Stimulated activated CD8-positive, alpha-beta memory T cell treated with anti-CD3 and anti-CD28 coated beads, Interleukin-4, amount 100 ng/mL, for 48 hours (primary cell): ENCODE measurements around the gene CCL16.
"Not testable (repeated sequence)": the region's sequence is repeated elsewhere in the genome, so short reads cannot be mapped to it uniquely, and the experiment has no call there.

Source experiments
- DNase-seq: peaks from one replicate; pipeline ENCODE4 v3.0.0-alpha.2; 2020

The CCL16 gene

DNA sequence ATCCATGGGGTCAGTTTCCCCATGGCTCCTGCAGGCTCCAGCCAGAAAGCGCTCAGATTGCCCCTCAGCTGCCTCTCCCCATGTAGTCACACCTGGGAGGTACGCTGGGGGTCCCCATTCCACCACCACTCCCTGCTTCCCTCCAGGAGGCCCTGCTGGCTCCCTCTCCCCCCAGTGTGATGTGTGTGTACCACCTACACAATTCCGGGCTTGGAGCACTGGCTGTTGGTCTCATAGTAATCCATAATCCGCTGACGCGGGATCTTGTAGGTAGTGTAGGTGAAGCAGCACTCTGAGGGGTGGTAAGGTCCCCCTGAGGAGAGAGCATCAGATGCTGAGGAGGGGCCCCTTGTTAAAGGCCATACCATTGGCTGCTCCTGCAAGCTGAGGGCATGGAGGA lies 2.8 kb upstream of the CCL16 start:
- no peak for DNase-seq

DNA sequence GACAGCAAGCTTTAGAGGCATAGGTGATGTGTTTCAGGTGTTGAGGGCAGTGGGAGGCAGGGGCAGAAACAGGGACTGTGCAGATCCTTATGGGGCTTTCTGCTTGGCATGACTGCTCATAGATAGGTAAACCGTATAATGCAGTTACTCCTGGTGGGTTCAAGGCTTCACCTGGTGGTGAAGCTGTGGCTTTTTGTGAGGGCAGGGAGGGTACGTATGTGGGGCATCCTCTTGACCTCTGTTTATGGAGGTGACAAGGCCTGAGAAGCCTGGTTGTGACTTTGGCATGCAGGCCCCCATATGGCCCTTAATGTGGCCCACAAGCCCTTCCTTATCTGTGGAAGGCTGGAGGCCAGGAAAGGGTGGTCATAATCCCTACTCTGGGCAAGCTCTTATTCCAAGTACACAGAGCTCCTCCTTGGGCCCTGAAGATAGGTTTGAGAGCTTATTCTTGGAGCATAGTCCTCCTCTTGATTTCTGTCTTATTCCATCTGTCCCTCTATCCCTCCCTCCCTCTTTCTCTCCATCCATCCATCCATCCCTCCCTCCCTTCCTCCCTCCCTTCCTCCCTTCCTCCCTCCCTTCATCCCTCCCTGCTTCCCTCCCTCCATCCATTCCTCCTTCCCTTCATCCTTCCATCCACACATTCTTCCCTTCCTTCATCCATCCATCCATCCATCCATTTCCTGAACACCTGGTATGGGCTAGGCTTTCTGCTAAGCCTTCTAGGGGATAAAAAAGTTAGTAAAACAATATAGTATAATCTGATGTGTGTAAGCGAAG lies 1.3 kb upstream of the CCL16 start:
- no peak for DNase-seq

DNA sequence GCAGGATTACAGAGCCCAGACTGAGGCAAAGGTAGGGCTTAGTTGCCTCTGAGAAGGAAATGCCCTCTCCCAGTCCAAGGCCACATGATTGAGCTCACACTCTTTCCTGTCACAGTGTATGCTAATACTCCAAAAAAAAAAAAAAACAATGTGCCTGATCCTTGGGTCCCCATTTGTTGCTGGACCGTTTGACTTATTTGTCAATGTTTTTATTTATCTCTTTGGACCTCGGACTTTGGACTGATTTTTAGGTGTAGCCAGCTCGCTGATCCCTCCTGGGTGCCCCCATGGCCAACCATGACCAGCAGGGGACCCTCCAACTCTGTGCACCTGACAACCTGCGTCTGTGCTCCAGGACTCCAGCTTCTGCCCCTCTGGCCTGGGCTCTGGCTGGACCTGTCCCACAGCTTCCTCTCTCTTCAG lies 622 bp upstream of the CCL16 start:
- DNase-seq: peak; percentile 36

DNA sequence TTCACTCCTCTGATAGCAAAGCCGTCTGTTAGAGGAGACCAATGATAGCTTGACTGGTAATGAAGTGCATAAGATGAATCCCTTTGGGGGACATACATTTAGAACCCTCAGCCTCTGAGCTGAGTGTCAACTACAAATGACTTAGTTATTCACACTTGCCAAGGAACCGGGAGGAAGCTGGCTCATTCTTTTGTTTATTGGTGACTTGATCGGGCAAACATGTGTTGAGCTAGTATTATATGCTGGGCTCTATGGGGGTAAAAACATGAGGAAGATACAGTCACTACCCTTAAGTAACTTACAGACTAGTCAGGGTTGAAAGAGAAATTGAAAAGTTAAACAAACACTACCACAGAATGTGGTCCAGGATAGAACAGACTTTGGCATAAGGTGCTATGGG lies 3.0 kb downstream of the CCL16 start:
- no peak for DNase-seq

DNA sequence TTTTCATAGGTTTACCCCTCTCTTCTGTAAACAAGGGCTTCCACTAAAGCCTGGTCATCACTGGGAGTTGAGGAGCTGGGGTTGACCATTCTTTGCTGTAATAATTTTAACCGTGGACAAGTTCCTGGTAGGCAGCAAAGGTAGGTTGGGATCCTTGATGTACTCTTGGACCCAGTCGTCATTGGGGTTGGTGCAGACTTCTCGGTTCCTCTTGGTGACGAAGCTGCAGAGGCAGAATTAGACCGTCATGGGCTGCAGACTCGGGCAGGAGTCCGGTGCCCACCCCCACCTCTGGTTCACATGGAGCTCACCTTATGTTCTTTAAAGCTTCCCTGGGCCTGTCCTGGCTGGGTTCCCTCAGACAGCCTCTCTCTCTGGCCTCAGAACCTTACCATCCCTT lies 3.8 kb downstream of the CCL16 start:
- DNase-seq: no peak

DNA sequence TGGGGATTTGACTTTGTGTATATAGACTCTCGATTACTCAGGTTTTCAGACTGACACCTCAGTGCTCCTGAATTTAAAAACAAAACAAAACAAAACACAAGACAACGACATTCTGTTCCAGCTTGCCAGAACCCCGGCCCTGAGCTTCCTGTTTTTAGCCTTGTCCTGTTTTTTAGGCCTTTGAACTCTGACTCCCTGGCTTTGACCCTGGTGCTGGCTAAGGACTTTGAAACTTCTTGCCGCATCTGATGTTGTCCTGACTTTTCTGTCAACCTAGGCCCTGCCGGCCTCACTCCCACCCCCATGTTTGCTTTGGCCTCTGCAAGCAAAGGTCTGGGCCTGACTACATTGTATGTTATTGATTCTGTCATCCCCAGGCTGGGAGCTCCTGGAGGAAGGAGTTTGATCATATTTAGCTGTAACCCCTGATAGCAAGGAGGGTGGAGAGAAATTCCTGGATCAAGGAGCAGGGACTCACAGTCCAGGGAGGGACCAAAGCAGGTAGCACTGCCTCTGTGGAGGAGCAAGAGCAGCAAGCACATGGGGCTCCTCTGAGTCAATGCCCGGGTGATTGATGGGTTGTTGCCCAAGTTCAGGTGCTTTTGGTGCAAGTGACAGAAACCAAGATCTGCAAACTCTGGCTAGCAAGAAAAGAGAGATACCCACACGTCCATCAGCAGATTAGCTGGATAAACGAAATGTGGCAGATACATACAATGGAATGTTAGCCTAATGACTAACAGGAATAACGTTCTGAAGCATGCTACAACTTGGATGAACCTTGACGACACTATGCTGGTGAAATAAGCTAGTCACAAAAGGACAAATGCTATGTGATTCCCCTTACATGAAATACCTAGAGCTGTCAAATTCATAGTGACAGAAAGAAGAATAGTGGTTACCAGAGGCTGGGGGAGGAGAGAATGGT lies 7.7 kb downstream of the CCL16 start:
- DNase-seq: no peak

DNA sequence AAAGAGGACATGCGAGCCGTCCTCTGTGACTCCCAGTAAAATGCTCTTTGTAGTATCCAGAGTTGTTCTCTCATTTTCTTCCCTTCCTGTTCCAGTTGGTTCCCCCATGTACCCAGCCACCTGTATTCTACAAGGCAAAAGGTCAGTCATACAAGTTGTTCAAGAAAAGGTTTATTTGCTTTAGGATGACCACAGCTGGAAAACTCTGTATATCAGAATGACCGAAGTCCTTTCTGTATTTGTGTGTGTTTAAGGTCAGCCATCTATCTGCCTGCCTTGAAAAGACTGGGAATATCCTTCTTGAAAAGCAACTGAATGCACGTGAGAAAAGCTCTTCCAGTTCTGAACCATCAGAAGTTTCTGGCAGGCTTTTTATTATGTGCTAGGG lies 8.4 kb downstream of the CCL16 start:
- no peak for DNase-seq

DNA sequence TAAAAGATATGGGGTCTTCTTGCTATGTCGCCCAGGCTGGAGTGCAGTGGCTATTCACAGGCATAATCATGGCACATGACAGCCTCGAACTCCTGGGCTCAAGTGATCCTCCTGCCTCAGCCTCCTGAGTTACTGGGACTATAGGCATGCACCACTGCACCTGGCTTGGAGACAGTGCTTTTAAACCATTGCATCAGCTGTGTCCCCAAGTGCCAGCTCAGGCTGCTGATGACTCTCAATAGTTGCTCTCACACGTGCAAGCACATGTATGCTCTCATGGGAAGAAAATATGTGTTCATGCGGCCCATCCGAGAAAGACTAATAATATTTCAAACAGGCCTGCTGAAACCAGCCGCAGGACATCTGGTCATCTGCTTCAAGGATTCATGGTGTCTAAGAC lies 8.8 kb downstream of the CCL16 start:
- DNase-seq: no peak

DNA sequence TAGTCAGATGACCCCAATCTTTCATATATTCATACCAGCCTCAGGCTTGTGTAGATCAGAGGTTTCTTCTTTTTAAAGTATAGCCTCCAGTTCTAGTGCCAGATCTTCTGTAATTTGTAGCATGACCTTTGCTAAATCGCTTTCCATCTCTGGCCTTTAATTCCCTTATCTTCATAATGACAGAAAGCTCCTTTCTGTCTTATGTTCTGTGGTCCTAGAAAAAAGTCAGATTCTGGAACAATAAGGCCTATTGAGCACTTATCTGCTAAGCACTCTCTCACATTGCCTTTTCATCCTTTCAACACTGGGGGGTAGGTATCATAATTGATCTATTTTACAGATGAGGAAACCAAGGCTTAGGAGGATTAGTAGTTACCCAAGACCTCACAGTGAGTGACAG lies 9.2 kb downstream of the CCL16 start:
- DNase-seq: no peak

DNA sequence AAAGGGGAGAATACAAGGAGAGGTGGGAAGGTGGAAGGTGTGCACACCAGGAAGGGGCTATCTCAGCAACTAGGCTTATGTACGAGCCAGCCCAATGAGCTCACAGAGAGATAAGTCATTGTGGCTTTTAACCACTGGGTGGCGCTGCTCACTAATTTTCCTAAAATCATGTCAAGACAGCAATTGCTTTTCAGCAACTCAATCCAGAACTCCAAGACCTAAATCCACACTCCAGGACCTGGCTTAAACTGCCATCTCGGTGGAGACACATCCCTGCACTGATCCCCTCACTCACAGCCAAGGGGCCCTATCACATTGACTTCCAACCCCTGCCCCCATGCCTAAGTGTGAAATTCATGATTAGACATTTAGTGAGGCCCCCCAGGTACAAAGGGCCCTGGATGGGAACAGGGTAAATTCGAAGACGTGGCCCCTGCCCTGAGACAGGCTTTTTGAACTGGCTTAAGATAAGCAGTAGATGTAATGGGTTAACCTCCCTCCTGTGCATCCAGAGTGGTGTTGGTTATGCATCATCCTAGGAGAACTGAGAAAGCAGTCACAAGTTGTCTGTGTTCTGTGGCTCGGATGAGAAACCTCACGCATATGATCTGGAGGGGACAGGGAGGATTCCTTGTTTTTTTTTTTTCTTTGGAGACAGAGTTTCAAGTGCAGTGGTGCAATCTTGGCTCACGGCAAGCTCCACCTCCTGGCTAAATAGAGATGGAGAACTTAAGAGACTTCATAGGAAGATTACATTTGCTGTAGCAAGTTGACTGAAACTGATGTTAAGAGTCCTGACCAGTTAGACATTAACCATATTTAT lies 11.5 kb downstream of the CCL16 start:
- DNase-seq: peak; percentile 88

DNA sequence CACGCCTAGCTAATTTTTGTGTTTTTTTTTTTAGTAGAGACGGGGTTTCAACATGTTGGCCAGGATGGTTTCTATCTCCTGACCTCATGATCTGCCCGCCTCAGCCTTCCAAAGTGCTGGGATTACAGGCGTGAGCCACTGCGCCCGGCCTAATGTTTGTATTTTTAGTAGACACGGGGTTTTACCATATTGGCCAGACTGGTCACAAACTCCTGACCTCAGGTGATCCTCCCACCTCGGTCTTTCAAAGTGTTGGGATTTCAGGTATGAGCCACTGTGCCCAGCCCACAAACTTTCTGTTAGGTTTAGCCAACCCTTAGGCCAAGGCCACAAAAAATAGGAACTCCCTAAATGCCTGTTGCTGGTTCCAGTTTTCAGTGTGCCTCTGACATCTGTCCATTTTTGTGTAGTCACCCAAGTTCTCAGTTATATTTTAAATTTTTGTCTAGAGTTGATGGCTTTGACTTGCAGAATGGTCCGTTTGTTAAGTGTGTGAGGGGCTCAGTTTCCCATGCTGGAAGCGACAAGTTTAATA lies 12.7 kb downstream of the CCL16 start:
- DNase-seq: no peak

DNA sequence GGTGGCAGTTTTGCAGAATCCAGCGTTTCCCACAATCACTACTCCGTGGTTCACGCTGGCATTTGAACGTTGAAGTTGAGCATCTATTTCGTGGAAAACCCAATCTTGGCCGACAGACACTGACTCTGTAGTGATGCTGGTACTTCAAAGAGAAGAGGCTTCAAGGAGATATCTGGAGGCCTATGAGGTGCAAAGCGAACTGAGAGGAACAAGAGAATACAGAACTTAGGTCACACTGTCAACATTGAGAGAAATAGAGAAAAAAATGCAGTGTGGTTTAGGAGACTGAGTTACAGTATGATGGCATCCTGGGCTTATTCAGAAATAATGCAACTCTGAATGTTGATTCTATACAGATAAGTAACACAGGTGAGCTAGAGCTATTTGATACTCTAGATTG lies 16.0 kb downstream of the CCL16 start:
- DNase-seq: no peak

DNA sequence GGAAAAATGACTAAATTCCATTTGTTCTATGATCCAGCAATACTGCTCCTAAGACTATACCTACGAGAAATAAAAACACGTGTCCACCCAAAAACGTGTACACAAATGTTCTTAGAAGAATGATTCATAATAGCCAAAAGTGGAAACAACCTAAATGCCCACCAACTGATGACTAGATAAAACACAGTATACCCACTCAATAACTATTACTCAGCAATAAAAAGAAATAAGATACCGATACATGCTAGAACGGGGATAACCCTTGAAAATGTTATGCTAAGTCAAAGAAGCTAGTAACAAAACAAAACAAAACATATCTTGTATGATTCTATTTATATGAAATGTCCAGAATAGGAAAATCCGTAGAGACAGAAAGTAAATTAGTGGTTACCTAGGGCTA lies 17.6 kb downstream of the CCL16 start:
- DNase-seq: no peak

DNA sequence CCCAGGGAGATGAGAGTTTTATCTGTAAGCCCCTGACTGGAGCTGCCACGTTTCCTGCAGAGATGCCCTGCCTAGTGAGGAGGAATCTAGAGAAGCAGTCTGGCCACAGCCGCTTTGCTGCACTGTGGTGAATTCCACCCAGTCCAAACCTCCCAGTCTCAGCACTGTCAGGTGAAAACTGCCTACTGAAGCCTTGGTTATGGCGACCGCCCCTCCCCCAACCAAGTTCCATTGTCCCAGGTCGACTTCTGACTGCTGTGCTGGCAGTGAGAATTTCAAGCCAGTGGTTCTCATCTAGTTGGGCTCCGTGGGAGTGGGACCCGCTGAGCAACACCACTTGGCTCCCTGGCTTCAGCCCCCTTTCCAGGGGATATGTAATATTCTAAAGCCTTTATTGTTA lies 27.6 kb downstream of the CCL16 start:
- no peak for DNase-seq

DNA sequence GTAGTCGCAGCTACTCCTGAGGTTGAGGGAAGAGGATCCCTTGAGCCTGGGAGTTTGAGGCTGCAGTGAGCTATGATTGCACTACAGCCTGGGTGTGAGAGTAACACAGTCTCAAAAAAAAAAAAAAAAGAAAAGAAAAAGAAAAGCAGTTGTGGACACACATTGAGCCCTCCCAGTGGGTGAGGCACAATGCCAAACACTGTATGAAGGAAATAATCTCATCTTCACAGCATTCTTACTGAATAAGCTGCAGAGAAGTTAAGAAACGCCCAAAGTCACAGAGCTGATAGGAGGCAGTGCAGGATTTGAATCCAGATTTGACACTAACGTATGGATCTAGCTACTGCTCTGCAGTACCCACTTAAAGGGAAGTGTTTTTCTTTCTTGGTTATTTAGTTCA lies 31.9 kb downstream of the CCL16 start:
- DNase-seq: no peak

DNA sequence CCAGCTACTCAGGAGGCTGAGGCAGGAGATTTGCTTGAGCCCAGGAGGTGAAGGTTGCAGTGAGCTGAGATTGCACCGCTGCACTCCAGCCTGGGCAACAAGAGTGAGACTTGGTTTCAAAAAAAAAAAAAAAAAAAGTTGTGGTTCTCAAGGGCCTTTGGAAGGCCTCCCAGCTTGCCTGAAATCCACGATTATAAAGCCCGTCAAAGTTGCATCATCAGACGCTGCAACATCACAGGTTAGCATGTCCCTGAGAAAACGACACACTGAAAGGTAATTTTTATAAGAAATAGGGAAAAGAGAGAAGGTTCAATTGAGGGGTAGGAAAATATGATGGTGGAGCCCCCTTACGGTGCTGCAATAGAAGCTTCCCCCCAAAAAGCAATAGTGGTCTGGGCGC lies 33.2 kb downstream of the CCL16 start:
- no peak for DNase-seq

DNA sequence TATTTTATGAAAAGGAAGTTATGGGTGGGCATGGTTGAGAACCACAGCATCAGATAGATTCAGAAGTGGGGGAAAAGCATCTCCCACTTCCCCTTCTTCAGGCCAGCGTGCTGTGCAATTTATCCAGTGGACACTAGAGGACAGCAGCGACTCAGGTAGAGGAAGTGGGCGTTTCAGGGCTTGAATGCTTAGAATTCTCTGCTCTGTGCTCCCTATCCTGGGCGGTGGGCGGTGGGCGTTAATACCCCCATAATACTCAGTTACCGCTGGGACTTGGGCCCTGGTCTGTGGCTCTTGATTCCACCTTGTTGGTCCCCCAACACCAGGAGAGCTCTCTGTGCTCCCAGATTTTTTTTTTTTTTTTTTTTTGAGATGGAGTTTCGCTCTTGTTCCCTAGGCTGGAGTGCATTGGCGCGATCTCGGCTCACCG lies 34.1 kb downstream of the CCL16 start:
- peak; percentile 69 for DNase-seq

DNA sequence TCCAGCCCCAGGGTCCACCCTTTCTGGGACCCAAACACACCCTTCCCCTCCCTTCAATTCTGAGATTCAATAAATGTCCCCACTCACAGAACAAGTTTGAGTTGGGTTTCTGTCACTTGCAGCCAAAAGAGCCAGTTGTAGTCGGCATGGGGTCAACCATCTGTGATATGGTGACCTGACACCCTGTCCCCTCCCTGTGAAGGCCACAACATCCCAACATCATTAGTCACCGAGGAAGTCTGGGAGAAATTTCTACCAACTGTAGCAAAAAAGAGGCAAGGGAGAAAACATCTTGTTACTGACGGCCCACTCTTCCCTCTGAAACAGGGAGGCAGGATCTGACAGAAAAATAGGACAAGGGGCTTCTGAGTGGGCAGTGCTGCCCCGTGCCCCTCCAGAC lies 37.1 kb downstream of the CCL16 start:
- DNase-seq: no peak

DNA sequence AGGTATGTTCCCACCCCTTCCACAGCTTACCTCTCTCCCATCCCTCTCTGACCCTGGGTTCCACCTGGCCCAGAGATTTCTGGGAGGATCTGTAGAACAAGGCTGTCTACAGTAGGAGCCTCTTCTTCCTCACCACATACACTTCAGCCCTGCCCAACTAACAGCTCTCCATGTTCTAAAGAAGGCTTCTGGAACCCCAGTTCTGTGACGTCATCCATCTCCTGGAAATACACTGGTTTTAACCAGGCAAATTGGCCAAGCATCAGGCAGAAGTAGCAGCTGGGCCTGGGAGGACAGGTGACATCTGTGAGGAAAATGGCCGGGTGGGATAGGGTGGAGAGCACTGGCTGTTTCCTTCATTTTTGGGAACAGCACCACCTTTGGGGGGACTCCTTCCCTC lies 37.8 kb downstream of the CCL16 start, which contains the start of gene LYZL6:
LYZL6 (minus strand) TSS at position 177 of the 400 bp plus-strand sequence. CDS start 4,357 bp downstream, outside the sequence.
- no peak for DNase-seq

DNA sequence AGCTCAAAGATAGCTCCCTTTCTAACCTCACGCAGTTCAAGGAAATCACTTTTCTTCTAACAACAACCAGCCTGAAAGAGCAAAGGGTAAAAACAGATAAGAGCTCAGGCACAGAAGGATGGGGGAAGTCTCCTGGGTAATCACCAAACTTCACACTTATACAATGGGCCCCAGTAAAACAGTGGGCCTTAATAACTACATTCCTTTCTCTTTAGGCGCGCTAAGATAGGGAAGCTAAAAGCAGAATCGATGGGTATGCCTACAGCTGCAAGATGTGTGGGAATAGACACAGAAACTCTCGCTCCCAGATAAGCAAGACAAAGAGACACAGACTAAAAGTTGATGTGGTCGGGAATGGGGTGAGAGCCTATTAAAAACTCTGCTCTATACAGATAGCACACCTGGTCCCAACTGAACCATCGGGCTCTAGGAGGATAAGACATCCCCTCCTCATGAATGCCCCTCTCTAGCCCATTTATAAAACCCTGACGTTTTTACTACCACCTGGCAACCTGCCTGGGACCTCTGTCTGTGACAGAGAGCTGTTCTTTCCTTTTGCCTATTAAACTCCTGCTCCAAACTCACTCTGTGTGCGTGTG lies 38.6 kb downstream of the CCL16 start:
- no peak for DNase-seq

DNA sequence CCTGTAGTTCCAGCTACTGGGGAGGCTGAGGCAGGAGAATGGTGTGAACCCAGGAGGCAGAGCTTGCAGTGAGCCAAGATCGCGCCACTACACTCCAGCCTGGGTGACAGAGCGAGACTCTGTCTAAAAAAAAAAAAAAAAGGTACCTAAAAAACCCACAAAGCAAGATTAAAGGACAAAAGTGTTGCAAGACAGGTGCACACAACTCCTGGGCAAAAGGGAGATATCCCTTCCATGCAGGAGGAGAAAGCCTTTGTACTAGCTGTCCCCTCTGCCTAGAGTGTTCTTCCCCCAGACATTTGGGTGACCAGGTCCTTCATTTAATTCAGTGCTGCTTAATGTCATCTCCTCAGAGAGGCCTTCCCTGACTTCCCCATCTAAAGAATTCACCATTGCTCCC lies 42.8 kb downstream of the CCL16 start:
- not testable (repeated sequence) for DNase-seq

DNA sequence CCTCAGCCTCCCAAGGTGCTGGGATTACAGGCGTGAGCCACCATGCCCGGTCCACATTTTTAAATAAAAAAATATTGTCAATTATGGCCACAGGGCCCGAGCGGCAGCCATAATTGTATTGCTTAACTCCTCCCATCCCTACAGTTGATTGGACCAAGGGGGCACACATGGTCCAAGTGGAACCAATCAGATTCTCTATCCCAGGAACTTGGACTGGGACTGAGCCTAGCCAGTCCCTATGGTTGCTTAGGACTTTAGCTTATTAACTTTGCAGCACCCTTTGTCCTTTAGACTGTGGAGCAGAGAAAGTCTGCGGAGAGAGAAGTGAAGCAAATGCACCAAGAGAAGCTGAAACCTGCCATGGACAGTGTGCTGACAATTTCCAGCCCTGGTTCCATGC lies 45.2 kb downstream of the CCL16 start:
- no peak for DNase-seq
